ENCODE data around the gene GRAMD2B.

The GRAMD2B gene

GRCh38 chr5:126482591-126482990, 59.4 kb downstream of the GRAMD2B start:
- no peak for DNase-seq

GRCh38 chr5:126483156-126483555, 59.9 kb downstream of the GRAMD2B start:
- no peak for DNase-seq

- DNase-seq: no peak
These were observed 61.0 kb downstream of the GRAMD2B start for GRCh38 chr5:126484253-126484652.

GRCh38 chr5:126486332-126486731, 63.1 kb downstream of the GRAMD2B start:
- no peak for DNase-seq

GRCh38 chr5:126487596-126487995, 64.4 kb downstream of the GRAMD2B start:
- DNase-seq: no peak

- DNase-seq: no peak
These were observed 65.3 kb downstream of the GRAMD2B start for GRCh38 chr5:126488443-126489065.

- no peak for DNase-seq
These were observed 67.1 kb downstream of the GRAMD2B start for GRCh38 chr5:126490167-126490940.

- DNase-seq: peak; percentile 15
These were observed 69.7 kb downstream of the GRAMD2B start for GRCh38 chr5:126492939-126493338.

- DNase-seq: no peak
These were observed 71.2 kb downstream of the GRAMD2B start for GRCh38 chr5:126494393-126494792.

GRCh38 chr5:126497506-126497905, 74.3 kb downstream of the GRAMD2B start:
- no peak for DNase-seq

GRCh38 chr5:126499278-126499677, 76.1 kb downstream of the GRAMD2B start:
- DNase-seq: no peak

- DNase-seq: peak; percentile 45
These were observed 76.7 kb downstream of the GRAMD2B start for GRCh38 chr5:126499853-126500342.

- DNase-seq: no peak
These were observed 78.2 kb downstream of the GRAMD2B start for GRCh38 chr5:126501448-126501847.

- DNase-seq: peak; percentile 16
These were observed 80.4 kb downstream of the GRAMD2B start for GRCh38 chr5:126503602-126504104.

- no peak for DNase-seq
These were observed 82.9 kb downstream of the GRAMD2B start for GRCh38 chr5:126506079-126506478.

GRCh38 chr5:126508251-126508961, 85.2 kb downstream of the GRAMD2B start:
- DNase-seq: peak; percentile 32

GRCh38 chr5:126508962-126509279, 85.7 kb downstream of the GRAMD2B start:
- peak; percentile 35 for DNase-seq

- no peak for DNase-seq
These were observed 86.1 kb downstream of the GRAMD2B start for GRCh38 chr5:126509339-126509738.

- no peak for DNase-seq
These were observed 88.8 kb downstream of the GRAMD2B start for GRCh38 chr5:126511961-126512360.

- no peak for DNase-seq
These were observed 89.2 kb downstream of the GRAMD2B start for GRCh38 chr5:126512451-126512850.

- DNase-seq: no peak
These were observed 90.1 kb downstream of the GRAMD2B start for GRCh38 chr5:126513302-126513701.

- DNase-seq: no peak
These were observed 90.5 kb downstream of the GRAMD2B start for GRCh38 chr5:126513703-126514102.

GRCh38 chr5:126514131-126514557, 90.9 kb downstream of the GRAMD2B start:
- DNase-seq: no peak
